Measurements from ENCODE around the gene DDIAS. TPM values are rescaled to one million over a fixed set of nuclear protein-coding genes. Genes with fewer than 3 reads are reported as not detected.

The DDIAS gene
- total RNA-seq, 1 donor: 5.6 TPM

DNA sequence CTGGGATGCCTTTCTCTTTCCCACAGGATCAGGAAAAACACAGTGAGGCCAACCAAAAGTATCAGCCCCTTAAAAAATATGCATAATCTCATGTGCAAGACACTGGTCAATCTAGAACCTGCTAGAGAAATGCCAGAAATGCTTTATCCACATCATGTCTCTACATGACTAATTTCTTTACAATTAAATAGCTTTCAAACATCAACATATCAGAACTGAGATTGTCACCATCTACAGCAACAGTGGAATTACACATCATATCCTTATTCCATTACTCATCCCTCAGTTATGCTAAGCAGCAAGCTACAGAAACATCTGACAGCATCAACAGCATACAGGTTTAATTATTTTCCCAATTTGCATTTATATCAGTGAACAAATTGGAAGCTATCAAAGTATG, 78.8 kb downstream of the DDIAS start:
- DNase-seq (ENCODE audit: low read depth): peak; percentile 59
- no peak overlapping the region for H3K4me3 ChIP-seq (ENCODE audit: low read depth, low read length)
- TF ChIP-seq, protein P1, sequence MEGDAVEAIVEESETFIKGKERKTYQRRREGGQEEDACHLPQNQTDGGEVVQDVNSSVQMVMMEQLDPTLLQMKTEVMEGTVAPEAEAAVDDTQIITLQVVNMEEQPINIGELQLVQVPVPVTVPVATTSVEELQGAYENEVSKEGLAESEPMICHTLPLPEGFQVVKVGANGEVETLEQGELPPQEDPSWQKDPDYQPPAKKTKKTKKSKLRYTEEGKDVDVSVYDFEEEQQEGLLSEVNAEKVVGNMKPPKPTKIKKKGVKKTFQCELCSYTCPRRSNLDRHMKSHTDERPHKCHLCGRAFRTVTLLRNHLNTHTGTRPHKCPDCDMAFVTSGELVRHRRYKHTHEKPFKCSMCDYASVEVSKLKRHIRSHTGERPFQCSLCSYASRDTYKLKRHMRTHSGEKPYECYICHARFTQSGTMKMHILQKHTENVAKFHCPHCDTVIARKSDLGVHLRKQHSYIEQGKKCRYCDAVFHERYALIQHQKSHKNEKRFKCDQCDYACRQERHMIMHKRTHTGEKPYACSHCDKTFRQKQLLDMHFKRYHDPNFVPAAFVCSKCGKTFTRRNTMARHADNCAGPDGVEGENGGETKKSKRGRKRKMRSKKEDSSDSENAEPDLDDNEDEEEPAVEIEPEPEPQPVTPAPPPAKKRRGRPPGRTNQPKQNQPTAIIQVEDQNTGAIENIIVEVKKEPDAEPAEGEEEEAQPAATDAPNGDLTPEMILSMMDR (IDR thresholded peaks at IDR 0.05; ENCODE audit: insufficient read depth, low read depth, low read length): no peak

DNA sequence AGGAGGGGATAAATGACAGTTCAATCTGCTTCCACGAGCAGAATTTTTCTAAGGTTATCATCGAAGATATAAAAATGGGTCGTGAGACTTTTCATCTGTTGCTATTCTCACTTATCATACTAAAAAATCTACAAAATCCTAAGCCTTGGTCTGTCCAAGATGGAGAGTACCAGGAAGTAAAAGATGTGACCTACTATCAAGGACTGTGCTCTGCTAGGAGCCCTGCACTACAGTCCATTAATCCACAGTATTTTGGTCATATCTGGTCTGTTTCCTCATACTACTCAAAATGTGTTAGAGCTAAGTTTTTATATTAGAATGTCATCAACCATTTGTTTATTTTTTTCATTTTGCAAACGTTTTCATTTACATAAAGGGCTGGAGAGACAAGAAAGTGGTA, 79.4 kb downstream of the DDIAS start:
- DNase-seq (ENCODE audit: low read depth): no peak
- TF ChIP-seq, protein P1 (IDR thresholded peaks at IDR 0.05; ENCODE audit: insufficient read depth, low read depth, low read length): no peak
- no peak overlapping the region for H3K4me3 ChIP-seq (ENCODE audit: low read depth, low read length)

DNA sequence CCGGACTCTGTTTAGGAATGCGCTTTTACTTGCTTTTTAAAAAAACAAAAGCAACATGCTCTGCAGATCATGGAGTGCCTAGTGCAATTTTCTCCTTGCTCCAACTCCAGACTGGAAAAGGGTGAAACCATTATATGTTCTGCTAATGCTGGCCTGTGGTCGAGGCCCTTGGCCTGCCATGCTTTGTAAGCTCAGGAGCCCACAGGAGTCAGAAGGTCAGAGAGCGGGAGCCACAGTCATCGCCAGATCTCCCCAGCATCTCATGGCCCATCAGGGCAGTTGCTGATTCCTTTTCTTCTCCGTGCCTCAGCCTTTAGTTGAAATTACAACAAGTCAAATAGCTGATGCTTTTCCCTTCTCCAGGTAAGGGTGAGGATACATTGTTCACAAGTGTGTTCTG, 80.3 kb downstream of the DDIAS start:
- DNase-seq (ENCODE audit: low read depth): no peak
- no peak overlapping the region for H3K4me3 ChIP-seq (ENCODE audit: low read depth, low read length)
- TF ChIP-seq, protein P1 (IDR thresholded peaks at IDR 0.05; ENCODE audit: insufficient read depth, low read depth, low read length): no peak

Other genes starting within 250 kb of the DDIAS start
- under 0.01 TPM in 1 of 2 replicates, not detected in the other for gene FAM181B, start 167.9 kb upstream of the DDIAS start, total RNA-seq
- gene PRCP, start 1.3 kb upstream of the DDIAS start, total RNA-seq: 25.4 and 37.1 TPM in 2 replicates
- 11.3 and 12.5 TPM in 2 replicates for gene RAB30, start 170.2 kb downstream of the DDIAS start, total RNA-seq

Data from fibroblast of villous mesenchyme (primary cell).